T-helper 2 cell treated with Interferon-gamma antibody and Interleukin-4, amounts not matched to agents 5 μg/mL and 100 μg/mL, for 36 hours (primary cell): ENCODE results near the gene KMT2B.
"Not testable (repeated sequence)": the region's sequence is repeated elsewhere in the genome, so short reads cannot be mapped to it uniquely, and the experiment has no call there.

Experiments used
- DNase-seq: peaks from one replicate; pipeline ENCODE4 v3.0.0; 2021; ENCODE audit warnings: low spot score
- H3K27ac Mint-ChIP-seq: one replicate; pipeline ENCODE4 v1.8.0; 2021; ENCODE audit warnings: mild to moderate bottlenecking, mixed read lengths
- H3K27me3 Mint-ChIP-seq: one replicate; pipeline ENCODE4 v1.8.0; 2021; ENCODE audit warnings: low read depth, mixed read lengths
- H3K36me3 Mint-ChIP-seq: one replicate; pipeline ENCODE4 v1.8.0; 2021; ENCODE audit warnings: low read depth, mixed read lengths
- H3K4me1 Mint-ChIP-seq: one replicate; pipeline ENCODE4 v1.8.0; 2021; ENCODE audit warnings: low read depth, mixed read lengths
- H3K4me3 Mint-ChIP-seq: one replicate; pipeline ENCODE4 v1.8.0; 2022; ENCODE audit warnings: mild to moderate bottlenecking, moderate library complexity, mixed read lengths
- H3K9me3 Mint-ChIP-seq: one replicate; pipeline ENCODE4 v1.8.0; 2021; ENCODE audit warnings: mixed read lengths

The KMT2B gene

DNA sequence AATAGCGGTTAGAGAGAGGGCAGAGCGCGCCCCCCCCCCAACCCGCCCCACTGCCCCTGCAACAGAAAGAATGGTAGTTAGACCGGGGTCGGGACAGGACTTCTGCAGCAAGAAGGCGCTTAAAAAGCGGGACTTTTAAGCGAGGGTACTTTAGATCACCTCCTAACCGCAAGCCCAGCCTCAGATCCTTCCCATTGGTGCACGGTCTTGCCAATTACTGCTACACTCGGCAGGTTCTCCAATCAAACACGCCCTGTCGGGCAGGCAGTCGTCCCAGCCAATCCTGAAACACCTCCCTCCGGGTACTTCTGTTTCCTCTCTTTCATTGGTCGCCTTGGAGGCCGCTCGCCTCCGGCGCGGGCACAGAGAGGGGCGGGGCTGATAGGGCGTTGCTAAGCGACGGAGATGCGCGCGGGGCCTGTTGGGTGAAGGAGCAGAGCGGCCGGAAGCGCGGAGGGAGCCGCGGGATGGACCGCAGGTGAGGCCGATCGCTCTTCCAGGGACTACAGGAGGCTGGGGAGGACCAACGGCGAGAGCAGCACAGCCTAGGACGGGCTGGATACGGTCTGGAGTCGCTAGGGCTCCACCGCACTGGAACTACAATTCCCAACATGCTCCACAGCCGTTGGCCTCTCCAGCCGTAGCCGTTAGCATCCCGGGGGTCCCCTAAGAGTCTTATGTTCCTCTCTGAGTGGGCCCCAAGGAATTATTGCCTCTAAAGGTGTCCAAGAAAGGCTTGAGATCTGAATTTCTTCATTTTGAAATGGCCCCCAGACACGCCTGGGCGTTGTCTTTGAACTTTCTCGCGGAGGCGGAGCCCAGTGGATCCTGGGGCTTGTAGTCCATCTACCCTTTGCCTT lies 40.2 kb downstream of the KMT2B start, which contains the start of gene PROSER3:
PROSER3 (plus strand) TSS at position 428 of the 860 bp plus-strand sequence; CDS start at position 468, 40 bp downstream.
- peak within 1 kb of the TSS; percentile 92 for H3K27ac Mint-ChIP-seq
- H3K9me3 Mint-ChIP-seq = no peaks in the 10 kb centered on the region
- peaks cover 23% of the 10 kb centered on the region for H3K36me3 Mint-ChIP-seq
- H3K4me3 Mint-ChIP-seq = peak within 1 kb of the TSS; percentile 86
- no peaks in the 10 kb centered on the region for H3K27me3 Mint-ChIP-seq
- H3K4me1 Mint-ChIP-seq = peaks cover 20% of the 10 kb centered on the region
- DNase-seq = peak; percentile 99

DNA sequence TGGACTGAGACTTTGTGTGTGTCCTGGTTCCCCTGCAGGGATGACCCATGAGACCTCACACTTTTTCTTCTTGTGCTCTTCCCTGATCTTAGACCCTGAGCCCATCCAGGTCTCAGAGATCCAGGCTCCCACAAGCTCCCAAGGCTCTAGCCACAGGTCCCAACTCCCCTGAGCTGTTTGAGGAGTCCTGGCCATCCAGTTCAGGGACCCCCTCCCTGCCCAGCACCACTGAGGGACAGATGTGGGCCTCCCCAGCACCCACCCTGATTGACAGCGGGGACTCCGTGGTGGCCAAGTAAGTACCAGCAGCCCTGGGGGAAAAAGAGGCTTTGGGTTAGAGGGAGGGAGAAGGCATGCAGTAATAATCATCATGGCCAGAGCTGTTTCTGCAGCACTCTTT lies 41.9 kb downstream of the KMT2B start:
- Mint-ChIP-seq H3K36me3 (peaks cover 22% of the 10 kb centered on the region), H3K4me1 (peaks cover 20% of the 10 kb centered on the region), H3K4me3 (peak overlapping the region; percentile 86), H3K27me3 (no peaks in the 10 kb centered on the region), H3K9me3 (no peaks in the 10 kb centered on the region), H3K27ac (peak overlapping the region; percentile 60)
- no peak for DNase-seq

DNA sequence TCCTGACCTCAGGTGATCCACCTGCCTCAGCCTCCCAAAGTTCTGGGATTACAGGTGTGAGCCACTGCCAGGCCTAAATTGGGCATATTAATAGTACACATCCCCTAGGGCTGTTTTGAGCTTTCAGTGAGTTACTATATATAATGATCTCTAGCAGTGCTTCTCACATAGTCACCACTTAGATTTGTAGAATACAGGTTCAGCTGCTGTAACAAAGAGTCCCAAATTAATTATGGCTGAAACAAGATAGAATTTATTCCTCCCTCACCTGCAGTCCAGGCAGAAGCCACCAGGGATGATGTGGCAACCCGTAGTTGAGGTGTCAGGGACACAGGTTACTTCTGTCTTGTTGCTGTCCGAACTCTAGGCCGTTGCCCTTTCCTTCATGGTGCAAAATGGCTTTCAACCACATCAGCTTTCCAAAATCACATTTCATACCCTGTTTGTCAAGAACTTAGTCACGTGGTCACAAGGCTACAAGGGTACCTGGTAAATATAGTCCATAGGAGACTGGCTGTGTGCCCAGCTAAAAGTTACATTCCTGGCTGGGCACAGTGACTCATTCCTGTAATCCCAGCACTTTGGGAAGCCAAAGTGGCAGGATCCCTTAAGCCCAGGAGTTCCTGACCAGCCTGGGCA lies 43.0 kb downstream of the KMT2B start:
- Mint-ChIP-seq H3K4me3 (no peak overlapping the region), H3K27ac (no peak overlapping the region), H3K36me3 (peaks cover 25% of the 10 kb centered on the region), H3K4me1 (peaks cover 17% of the 10 kb centered on the region), H3K27me3 (no peaks in the 10 kb centered on the region), H3K9me3 (no peaks in the 10 kb centered on the region)
- no peak for DNase-seq

DNA sequence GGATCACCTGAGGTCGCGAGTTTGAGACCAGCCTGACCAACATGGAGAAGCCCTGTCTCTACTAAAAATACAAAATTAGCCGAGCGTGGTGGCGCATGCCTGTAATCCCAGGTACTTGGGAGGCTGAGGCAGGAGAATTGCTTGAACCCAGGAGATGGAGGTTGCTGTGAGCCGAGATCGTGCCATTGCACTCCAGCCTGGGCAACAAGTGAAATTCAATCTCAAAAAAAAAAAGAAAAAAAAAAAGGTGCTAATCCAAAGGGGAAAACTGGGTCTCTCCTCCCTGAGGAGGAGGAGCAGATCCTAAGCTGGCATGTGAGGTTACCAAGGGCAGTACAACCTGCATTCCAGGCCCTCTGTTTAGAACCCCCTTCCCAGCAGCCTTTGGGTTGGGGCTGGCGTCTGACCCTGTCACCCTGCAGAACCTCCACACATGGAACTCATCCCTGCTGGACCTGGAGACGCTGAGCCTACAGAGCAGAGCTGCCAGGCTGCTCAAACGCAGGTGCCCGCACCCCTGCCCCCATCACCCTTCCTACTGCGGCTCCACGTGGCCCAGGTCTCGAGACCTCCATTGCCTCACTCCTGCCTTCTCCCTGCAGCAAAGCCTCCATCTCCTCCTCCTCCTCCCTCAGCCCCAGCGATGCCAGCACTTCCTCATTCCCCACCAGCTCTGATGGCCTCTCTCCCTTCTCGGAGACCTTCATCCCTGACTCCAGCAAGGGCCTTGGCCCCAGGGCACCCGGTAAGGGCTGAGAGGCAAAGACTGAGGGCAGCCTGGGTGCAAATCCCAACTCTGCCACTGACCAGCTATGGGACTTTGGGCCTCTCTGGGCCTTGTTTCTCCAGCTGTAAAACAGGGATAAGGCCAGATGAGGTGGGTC lies 46.9 kb downstream of the KMT2B start:
- Mint-ChIP-seq H3K4me1 (peaks cover 2% of the 10 kb centered on the region), H3K9me3 (no peaks in the 10 kb centered on the region), H3K27ac (no peak overlapping the region), H3K27me3 (no peaks in the 10 kb centered on the region), H3K36me3 (peaks cover 30% of the 10 kb centered on the region), H3K4me3 (no peak overlapping the region)
- no peak for DNase-seq

DNA sequence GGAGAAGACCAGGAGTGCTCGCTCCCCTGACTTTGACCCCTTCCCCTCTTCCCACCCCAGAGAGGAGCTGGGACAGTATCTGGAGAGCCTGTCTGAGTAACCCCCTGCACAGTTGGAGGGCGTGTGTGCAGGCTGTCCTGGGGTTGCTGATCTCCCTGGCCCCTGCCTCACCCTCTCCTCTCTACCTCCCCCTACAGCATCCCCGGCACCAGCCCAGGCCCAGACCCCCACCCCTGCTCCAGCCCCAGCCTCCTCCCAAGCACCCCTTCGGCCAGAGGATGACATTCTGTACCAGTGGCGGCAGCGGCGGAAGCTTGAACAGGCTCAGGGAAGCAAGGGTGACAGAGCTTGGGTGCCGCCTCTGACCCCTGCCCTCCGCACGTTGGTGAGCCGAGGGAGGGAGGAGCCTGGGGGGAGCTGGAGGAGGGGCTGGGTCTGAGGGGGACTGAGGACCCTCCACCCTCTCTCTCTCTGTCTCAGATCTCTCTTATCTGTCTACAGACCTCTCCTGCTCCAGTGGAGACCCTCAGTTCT lies 48.8 kb downstream of the KMT2B start:
- H3K27ac Mint-ChIP-seq = no peak overlapping the region
- H3K4me1 Mint-ChIP-seq = no peaks in the 10 kb centered on the region
- no peak for DNase-seq
- no peaks in the 10 kb centered on the region for H3K9me3 Mint-ChIP-seq
- no peaks in the 10 kb centered on the region for H3K27me3 Mint-ChIP-seq
- H3K4me3 Mint-ChIP-seq = no peak overlapping the region
- peaks cover 30% of the 10 kb centered on the region for H3K36me3 Mint-ChIP-seq

DNA sequence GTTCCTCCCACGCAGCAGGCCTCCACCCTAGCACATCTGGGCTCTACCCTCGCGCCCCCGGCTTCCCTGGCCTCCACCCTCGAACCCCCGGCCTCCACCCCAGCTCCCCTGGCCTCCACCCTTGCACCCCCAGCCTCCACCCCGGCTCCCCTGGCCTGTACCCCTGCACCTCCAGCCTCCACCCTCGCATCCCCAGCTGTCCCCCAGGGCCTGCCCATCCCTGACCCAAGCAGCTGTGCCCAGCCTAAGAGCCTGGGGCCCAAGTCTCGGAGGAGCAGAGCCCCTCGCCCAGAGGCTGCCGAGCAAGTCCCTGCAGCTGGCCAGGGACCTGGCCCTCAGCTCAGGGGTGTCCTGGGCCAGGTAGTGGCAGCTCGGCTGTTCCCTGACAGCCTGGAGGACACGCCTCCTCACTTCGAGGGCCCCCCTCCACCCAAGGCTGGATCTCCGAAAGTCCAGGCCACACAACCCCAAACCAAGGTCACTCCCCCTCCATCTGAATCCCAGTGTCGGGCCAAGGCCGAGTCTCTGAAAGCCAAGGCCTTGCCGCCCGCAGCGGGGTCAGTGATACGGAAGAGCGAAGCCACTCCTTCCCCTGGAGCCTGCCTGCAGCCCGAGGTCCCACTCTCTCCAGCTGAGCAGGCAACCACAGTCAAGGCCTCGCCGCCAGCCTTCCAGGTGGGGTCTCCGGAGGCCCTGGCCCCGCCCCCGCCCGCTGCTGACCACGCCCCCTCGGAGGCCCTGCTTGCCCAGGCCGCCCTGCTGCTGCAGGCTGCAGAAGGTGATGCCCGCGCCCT lies 49.7 kb downstream of the KMT2B start:
- Mint-ChIP-seq H3K4me3 (no peak overlapping the region), H3K27ac (no peak overlapping the region), H3K9me3 (no peaks in the 10 kb centered on the region), H3K36me3 (peaks cover 24% of the 10 kb centered on the region), H3K27me3 (no peaks in the 10 kb centered on the region), H3K4me1 (no peaks in the 10 kb centered on the region)
- DNase-seq = no peak

DNA sequence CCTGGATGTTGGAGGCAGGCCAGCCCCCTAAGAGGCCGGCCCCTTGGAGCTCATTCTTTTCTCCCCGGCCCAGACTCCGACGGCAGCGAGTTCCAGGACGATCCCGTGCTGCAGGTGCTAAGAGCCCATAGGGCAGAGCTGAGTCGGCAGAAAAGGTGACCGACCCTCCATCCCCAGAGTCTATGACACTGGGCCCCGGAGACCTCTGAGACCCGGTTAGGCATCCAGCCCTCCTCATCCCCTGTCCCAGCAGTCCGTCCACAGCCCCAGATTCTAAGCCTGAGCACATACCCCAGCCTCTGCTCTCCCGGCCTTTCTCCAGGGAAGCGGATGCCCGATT lies 50.2 kb downstream of the KMT2B start:
- H3K36me3 Mint-ChIP-seq = peaks cover 24% of the 10 kb centered on the region

DNA sequence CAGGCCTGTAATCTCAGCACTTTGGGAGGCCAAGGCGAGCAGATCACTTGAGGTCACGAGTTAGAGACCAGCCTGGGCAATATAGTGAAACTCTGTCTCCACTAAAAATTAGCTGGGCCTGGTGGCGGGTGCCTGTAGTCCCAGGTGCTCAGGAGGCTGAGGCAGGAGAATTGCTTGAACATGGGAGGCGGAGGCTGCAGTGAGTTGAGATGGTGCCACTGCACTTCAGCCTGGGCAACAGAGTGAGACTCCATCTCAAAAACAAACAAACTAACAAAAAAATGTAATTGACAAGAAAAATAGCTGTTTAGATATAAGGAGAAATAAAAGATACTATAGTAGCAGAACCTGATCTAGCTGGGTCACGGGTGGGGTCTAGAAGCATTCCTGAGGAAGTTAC lies 54.6 kb downstream of the KMT2B start:
- not testable (repeated sequence) for H3K4me3 Mint-ChIP-seq, H3K27me3 Mint-ChIP-seq, H3K9me3 Mint-ChIP-seq, H3K27ac Mint-ChIP-seq, DNase-seq
- H3K36me3 Mint-ChIP-seq = peaks cover 17% of the 10 kb centered on the region
- H3K4me1 Mint-ChIP-seq = peaks cover 18% of the 10 kb centered on the region

More for the DNA sequence above, 50.2 kb downstream of the KMT2B start:
- H3K27me3 Mint-ChIP-seq = no peaks in the 10 kb centered on the region
- no peak overlapping the region for H3K4me3 Mint-ChIP-seq
- no peaks in the 10 kb centered on the region for H3K4me1 Mint-ChIP-seq
- DNase-seq = no peak
- no peak overlapping the region for H3K27ac Mint-ChIP-seq
- H3K9me3 Mint-ChIP-seq = no peaks in the 10 kb centered on the region

DNA sequence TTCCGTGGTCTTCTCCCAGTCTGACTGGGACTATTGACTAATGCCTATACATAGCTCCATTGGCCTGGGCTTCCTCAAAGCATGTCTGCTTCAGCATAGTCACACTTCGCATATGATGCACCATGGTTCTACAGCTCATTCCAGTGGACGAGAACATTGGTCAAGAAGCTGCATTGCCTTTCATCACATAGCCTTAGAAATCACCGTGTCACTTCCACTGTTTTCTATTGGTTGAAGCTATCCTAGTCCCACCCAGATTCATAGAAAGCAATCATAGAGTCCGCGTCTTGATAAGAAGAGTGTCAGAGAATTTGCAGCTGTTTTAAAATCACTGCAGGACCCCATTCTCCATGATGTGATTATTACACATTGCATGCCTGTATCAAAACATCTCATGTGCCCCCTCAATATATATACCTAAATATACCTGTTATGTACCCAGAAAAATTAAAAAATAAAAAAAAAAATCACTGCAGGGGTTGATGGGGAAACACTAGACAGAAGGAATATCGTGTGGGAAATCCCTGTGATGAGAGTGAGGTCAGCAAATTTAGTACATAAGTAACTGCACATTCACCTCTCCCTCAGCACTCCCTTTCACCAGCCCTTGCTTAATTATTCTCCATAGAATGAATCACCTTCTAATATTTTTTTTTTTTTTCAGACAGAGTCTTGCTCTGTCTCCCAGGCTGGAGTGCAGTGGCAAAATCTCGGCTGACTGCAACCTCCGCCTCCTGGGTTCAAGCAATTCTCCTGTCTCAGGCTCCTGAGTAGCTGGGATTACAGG lies 55.4 kb downstream of the KMT2B start:
- H3K36me3 Mint-ChIP-seq = peaks cover 15% of the 10 kb centered on the region
- DNase-seq = no peak
- H3K27ac Mint-ChIP-seq = no peak overlapping the region
- H3K9me3 Mint-ChIP-seq = no peaks in the 10 kb centered on the region
- H3K27me3 Mint-ChIP-seq = no peaks in the 10 kb centered on the region
- H3K4me3 Mint-ChIP-seq = no peak overlapping the region
- H3K4me1 Mint-ChIP-seq = peaks cover 18% of the 10 kb centered on the region

DNA sequence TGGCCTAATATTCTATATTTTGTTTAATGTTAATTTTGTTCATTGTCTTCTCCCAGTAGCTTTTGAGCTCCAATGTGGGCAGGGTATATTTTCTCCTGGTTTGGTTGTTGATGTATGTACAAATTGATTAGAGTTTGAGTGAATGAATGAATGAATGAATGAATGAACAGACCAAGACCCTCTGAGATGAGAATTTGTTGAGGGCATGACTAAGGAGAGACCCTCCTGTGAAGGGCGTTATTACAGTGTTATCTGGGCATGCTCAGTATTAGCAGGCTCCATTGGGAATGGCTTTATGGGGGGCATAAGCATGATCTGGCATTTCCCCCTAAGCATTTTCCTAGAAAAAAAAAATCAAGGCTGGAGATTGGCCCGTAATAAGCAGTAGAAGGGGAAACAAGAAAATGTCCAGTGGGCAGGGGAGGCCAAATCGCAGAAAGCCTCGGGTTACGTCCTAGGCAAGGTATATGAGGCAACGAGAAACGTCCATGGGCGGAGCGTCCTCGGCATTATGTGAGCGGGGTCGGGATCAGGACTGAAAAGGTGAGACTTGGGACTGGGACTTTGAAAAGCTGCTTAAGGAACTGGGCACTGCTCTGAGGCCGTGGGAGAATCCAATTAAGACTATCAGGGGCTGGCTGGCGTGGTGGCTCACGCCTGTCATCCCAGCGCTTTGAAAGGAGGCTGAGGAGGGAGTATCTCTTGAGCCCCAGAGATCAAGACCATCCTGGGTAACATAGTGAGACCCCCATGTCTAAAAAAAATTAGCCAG lies 56.7 kb downstream of the KMT2B start:
- H3K4me3 Mint-ChIP-seq = peak overlapping the region; percentile 92
- peaks cover 18% of the 10 kb centered on the region for H3K4me1 Mint-ChIP-seq
- H3K36me3 Mint-ChIP-seq = peaks cover 15% of the 10 kb centered on the region
- no peak for DNase-seq
- no peaks in the 10 kb centered on the region for H3K9me3 Mint-ChIP-seq
- no peaks in the 10 kb centered on the region for H3K27me3 Mint-ChIP-seq
- H3K27ac Mint-ChIP-seq = no peak overlapping the region

DNA sequence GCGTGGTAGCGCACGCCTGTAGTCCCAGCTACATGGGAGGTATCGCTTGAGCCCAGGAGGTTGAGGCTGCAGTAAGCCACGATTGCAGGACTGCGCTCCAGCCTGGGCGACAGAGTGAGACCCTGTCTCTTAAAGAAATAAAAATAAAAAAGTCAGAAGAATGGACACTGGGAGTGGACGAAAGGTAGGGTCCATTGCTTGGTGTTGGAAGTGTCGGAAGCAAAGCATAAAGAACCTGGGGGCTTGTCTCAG lies 57.2 kb downstream of the KMT2B start:
- Mint-ChIP-seq H3K27me3 (no peaks in the 10 kb centered on the region), H3K27ac (peak overlapping the region; percentile 36), H3K36me3 (peaks cover 17% of the 10 kb centered on the region), H3K4me3 (peak overlapping the region; percentile 92), H3K4me1 (peaks cover 18% of the 10 kb centered on the region), H3K9me3 (no peaks in the 10 kb centered on the region)
- DNase-seq = no peak
